Endothelial cell (in vitro differentiated cells): ENCODE results near the gene CETP. TPM values are rescaled to one million over a fixed set of nuclear protein-coding genes. Genes with fewer than 3 reads are reported as not detected.

ENCODE experiments used
- DNase-seq: peaks from one replicate; pipeline ENCODE4 v3.0.0; 2021; ENCODE audit warnings: low spot score
- H3K27ac Mint-ChIP-seq: one replicate; pipeline ENCODE4 v1.8.0; 2021; ENCODE audit warnings: mixed read lengths, inconsistent platforms; ENCODE audit not compliant: unreplicated experiment
- H3K27me3 Mint-ChIP-seq: one replicate; pipeline ENCODE4 v1.8.0; 2021; ENCODE audit warnings: mild to moderate bottlenecking, moderate library complexity, mixed read lengths, inconsistent platforms; ENCODE audit not compliant: unreplicated experiment
- H3K36me3 Mint-ChIP-seq: one replicate; pipeline ENCODE4 v1.8.0; 2021; ENCODE audit warnings: mild to moderate bottlenecking, low read depth, mixed read lengths, inconsistent platforms; ENCODE audit not compliant: unreplicated experiment
- H3K4me1 Mint-ChIP-seq: one replicate; pipeline ENCODE4 v1.8.0; 2021; ENCODE audit warnings: mild to moderate bottlenecking, mixed read lengths, inconsistent platforms; ENCODE audit not compliant: unreplicated experiment
- H3K4me3 Mint-ChIP-seq: one replicate; pipeline ENCODE4 v1.8.0; 2021; ENCODE audit warnings: mild to moderate bottlenecking, mixed read lengths, inconsistent platforms; ENCODE audit not compliant: unreplicated experiment
- H3K9me3 Mint-ChIP-seq: one replicate; pipeline ENCODE4 v1.8.0; 2021; ENCODE audit warnings: mixed read lengths, inconsistent platforms; ENCODE audit not compliant: unreplicated experiment
- CTCF ChIP-seq: fragments of 200-600 bp; sonication (generic); IDR thresholded peaks from one replicate; pipeline ENCODE4 v1.5.0; 2021; ENCODE audit warnings: antibody characterized with exemption; ENCODE audit not compliant: unreplicated experiment
- total RNA-seq: library from RNA; stranded (reverse); fragmentation: NEBNext Ultra II Directional; extraction: Animal tissue kit (Norgen Biotek cat#: 25700); gene quantifications from one replicate; pipeline ENCODE4 v1.2.1, GENCODE V29; 2021; ENCODE audit not compliant: unreplicated experiment

The CETP gene
- total RNA-seq, 1 donor from 2014 or later: 7.8 TPM

GRCh38 chr16:56961386-56961785, 364 bp upstream of the CETP start:
- Mint-ChIP-seq H3K27me3 (peaks cover 5% of the 10 kb centered on the region), H3K4me3 (no peak overlapping the region), H3K9me3 (no peaks in the 10 kb centered on the region), H3K27ac (no peak overlapping the region), H3K36me3 (no peaks in the 10 kb centered on the region), H3K4me1 (peaks cover 15% of the 10 kb centered on the region)
- no peak for DNase-seq
- no peak for TF ChIP-seq CTCF

GRCh38 chr16:56964243-56965148, 2.7 kb downstream of the CETP start:
- no peaks in the 10 kb centered on the region for H3K36me3 Mint-ChIP-seq
- H3K4me3 Mint-ChIP-seq: no peak overlapping the region
- H3K27ac Mint-ChIP-seq: no peak overlapping the region
- H3K9me3 Mint-ChIP-seq: no peaks in the 10 kb centered on the region
- peaks cover 23% of the 10 kb centered on the region for H3K4me1 Mint-ChIP-seq
- peak; percentile 99 for TF ChIP-seq CTCF
- peaks cover 5% of the 10 kb centered on the region for H3K27me3 Mint-ChIP-seq
- DNase-seq: peak; percentile 95

GRCh38 chr16:56965149-56966092, 3.7 kb downstream of the CETP start:
- Mint-ChIP-seq H3K36me3 (no peaks in the 10 kb centered on the region), H3K4me1 (peaks cover 21% of the 10 kb centered on the region), H3K4me3 (no peak overlapping the region), H3K27ac (no peak overlapping the region), H3K9me3 (no peaks in the 10 kb centered on the region), H3K27me3 (peaks cover 3% of the 10 kb centered on the region)
- TF ChIP-seq CTCF: no peak
- no peak for DNase-seq

GRCh38 chr16:56966093-56966475, 4.3 kb downstream of the CETP start:
- H3K27ac Mint-ChIP-seq: no peak overlapping the region
- TF ChIP-seq CTCF: no peak
- peaks cover 7% of the 10 kb centered on the region for H3K27me3 Mint-ChIP-seq

More at GRCh38 chr16:56966093-56966475, 4.3 kb downstream of the CETP start:
- Mint-ChIP-seq H3K4me3 (no peak overlapping the region), H3K36me3 (no peaks in the 10 kb centered on the region), H3K4me1 (peaks cover 21% of the 10 kb centered on the region), H3K9me3 (no peaks in the 10 kb centered on the region)
- DNase-seq: no peak
